Endodermal cell (in vitro differentiated cells): ENCODE measurements around the gene RIMBP2. TPM values are rescaled to one million over a fixed set of nuclear protein-coding genes. Genes with fewer than 3 reads are reported as not detected.

ENCODE experiments used
- DNase-seq: peaks from one replicate; pipeline ENCODE4 v3.0.0-alpha.2; 2017
- H3K27ac ChIP-seq: 2 replicates; pipeline ENCODE4 v1.5.1; 2013; ENCODE audit warnings: mild to moderate bottlenecking, low read depth, low read length, moderate library complexity
- H3K27me3 ChIP-seq: 2 replicates; pipeline ENCODE4 v1.6.1; 2013; ENCODE audit warnings: mild to moderate bottlenecking, low read length, moderate library complexity; ENCODE audit not compliant: insufficient read depth, control insufficient read depth, poor library complexity, severe bottlenecking
- H3K36me3 ChIP-seq: 2 replicates; pipeline ENCODE4 v1.7.0; 2013; ENCODE audit warnings: mild to moderate bottlenecking, low read length, moderate library complexity; ENCODE audit not compliant: control insufficient read depth, insufficient read depth
- H3K4me1 ChIP-seq: one replicate; pipeline ENCODE4 v1.7.0; 2013; ENCODE audit warnings: low read length; ENCODE audit not compliant: control insufficient read depth, insufficient read depth
- H3K4me3 ChIP-seq: 2 replicates; pipeline ENCODE4 v1.5.1; 2013; ENCODE audit warnings: mild to moderate bottlenecking, low read length, moderate library complexity
- H3K9ac ChIP-seq: 2 replicates; pipeline ENCODE4 v1.6.1; 2013; ENCODE audit warnings: mild to moderate bottlenecking, low read length, moderate library complexity; ENCODE audit not compliant: poor library complexity, severe bottlenecking; ENCODE audit errors: extremely low read depth
- H3K9me3 ChIP-seq: 2 replicates; pipeline ENCODE4 v1.6.1; 2013; ENCODE audit warnings: mild to moderate bottlenecking, low read length, moderate library complexity; ENCODE audit not compliant: control insufficient read depth
- H3K27ac Mint-ChIP-seq: 2 replicates; pipeline ENCODE4 v1.8.0; 2020; ENCODE audit warnings: mixed read lengths
- H3K27me3 Mint-ChIP-seq: 2 replicates; pipeline ENCODE4 v1.8.0; 2021; ENCODE audit warnings: mild to moderate bottlenecking, mixed read lengths; ENCODE audit not compliant: insufficient read depth
- H3K36me3 Mint-ChIP-seq: 2 replicates; pipeline ENCODE4 v1.8.0; 2020; ENCODE audit warnings: low read depth, mixed read lengths
- H3K4me1 Mint-ChIP-seq: 2 replicates; pipeline ENCODE4 v1.8.0; 2020; ENCODE audit warnings: mixed read lengths
- H3K4me3 Mint-ChIP-seq: 2 replicates; pipeline ENCODE4 v1.8.0; 2020; ENCODE audit warnings: mild to moderate bottlenecking, moderate library complexity, mixed read lengths
- H3K9me3 Mint-ChIP-seq: 2 replicates; pipeline ENCODE4 v1.8.0; 2020; ENCODE audit warnings: mild to moderate bottlenecking, mixed read lengths
- CTCF ChIP-seq: fragments of 200-600 bp; sonication (generic); conservative IDR thresholded peaks from 2 replicates; pipeline ENCODE4 v1.5.0; 2021; ENCODE audit warnings: antibody characterized with exemption, mild to moderate bottlenecking
- WGBS, 2 experiments: methylation state at CpG; one replicate each; pipeline versions ENCODE4 v1.1.5 to v1.1.7; 2013; ENCODE audit warnings: missing lambda C conversion rate in 2 of 2, mixed read lengths in 1 of 2; ENCODE audit not compliant: insufficient coverage in 1 of 2, insufficient read length in 1 of 2; 5-methylcytosine and 5-hydroxymethylcytosine counted together
- total RNA-seq, 2 donors: library from RNA; stranded (reverse); fragmentation: NEBNext Ultra II Directional in 1 of 2; extraction: Animal tissue kit (Norgen Biotek cat#: 25700) in 1 of 2; gene quantifications; 2 replicates in 1 of 2; 3 replicates in 1 of 2; pipeline ENCODE4 v1.2.1, GENCODE V29; 2021

RIMBP2 gene
- total RNA-seq, 2 donors from 2014 or later = 0.13 to 3.4 TPM

- no peak overlapping the region for H3K4me3 ChIP-seq
- no peaks in the 10 kb centered on the region for H3K36me3 ChIP-seq
- Mint-ChIP-seq H3K4me1 (no peaks in the 10 kb centered on the region), H3K27ac (no peak overlapping the region), H3K36me3 (no peaks in the 10 kb centered on the region), H3K27me3 (peaks cover 6% of the 10 kb centered on the region), H3K9me3 (no peaks in the 10 kb centered on the region), H3K4me3 (no peak overlapping the region)
- H3K4me1 ChIP-seq = no peaks in the 10 kb centered on the region
- no peak overlapping the region for H3K27ac ChIP-seq
- no peak for TF ChIP-seq CTCF
- peak; percentile 44 for DNase-seq
- no peaks in the 10 kb centered on the region for H3K27me3 ChIP-seq
- no peaks in the 10 kb centered on the region for H3K9me3 ChIP-seq
- H3K9ac ChIP-seq = no peak overlapping the region
- WGBS, 2 experiments = 85 to 98% methylated on average over 6 to 13 of the region's 13 CpGs
Measured at GRCh38 chr12:130704606-130705005, 11.5 kb downstream of the RIMBP2 start.

GRCh38 chr12:130703733-130704375 is 12.2 kb downstream of the RIMBP2 start:
- H3K27ac Mint-ChIP-seq = no peak overlapping the region
- WGBS, 2 experiments = 73 to 82% methylated on average over 4 to 15 of the region's 15 CpGs
- DNase-seq = peak; percentile 44
- peaks cover 5% of the 10 kb centered on the region for H3K27me3 Mint-ChIP-seq
- Histone ChIP-seq H3K4me1 (no peaks in the 10 kb centered on the region), H3K9me3 (no peaks in the 10 kb centered on the region), H3K27ac (no peak overlapping the region), H3K36me3 (no peaks in the 10 kb centered on the region), H3K27me3 (no peaks in the 10 kb centered on the region), H3K9ac (no peak overlapping the region), H3K4me3 (no peak overlapping the region)
- TF ChIP-seq CTCF = no peak
- no peak overlapping the region for H3K4me3 Mint-ChIP-seq
- no peaks in the 10 kb centered on the region for H3K4me1 Mint-ChIP-seq
- H3K9me3 Mint-ChIP-seq = no peaks in the 10 kb centered on the region
- H3K36me3 Mint-ChIP-seq = no peaks in the 10 kb centered on the region

- no peaks in the 10 kb centered on the region for H3K9me3 Mint-ChIP-seq
- whole genome bisulfite sequencing, 2 experiments = 88 to 93% methylated on average over 6 to 25 of the region's 25 CpGs
- Histone ChIP-seq H3K27ac (no peak overlapping the region), H3K36me3 (no peaks in the 10 kb centered on the region), H3K9me3 (no peaks in the 10 kb centered on the region), H3K27me3 (no peaks in the 10 kb centered on the region), H3K9ac (no peak overlapping the region), H3K4me3 (no peak overlapping the region), H3K4me1 (no peaks in the 10 kb centered on the region)
- H3K36me3 Mint-ChIP-seq = no peaks in the 10 kb centered on the region
- TF ChIP-seq CTCF = no peak
- peak; percentile 37 for DNase-seq
- H3K27ac Mint-ChIP-seq = no peak overlapping the region
- H3K27me3 Mint-ChIP-seq = peaks cover 4% of the 10 kb centered on the region
- no peak overlapping the region for H3K4me3 Mint-ChIP-seq
- no peaks in the 10 kb centered on the region for H3K4me1 Mint-ChIP-seq
Measured at GRCh38 chr12:130702966-130703732, 12.9 kb downstream of the RIMBP2 start.
